ENCODE results near the gene PCDHGB5. TPM values are rescaled to one million over a fixed set of nuclear protein-coding genes. Genes with fewer than 3 reads are reported as not detected.

The PCDHGB5 gene
- total RNA-seq, 1 experiment from 2014 or later = 3.2 TPM

- Mint-ChIP-seq H3K27ac (ENCODE audit: low read depth, unreplicated experiment) (no peak overlapping the region), H3K4me1 (ENCODE audit: insufficient read depth, unreplicated experiment) (no peaks in the 10 kb centered on the region), H3K36me3 (ENCODE audit: insufficient read depth, unreplicated experiment) (peaks cover 4% of the 10 kb centered on the region), H3K4me3 (ENCODE audit: unreplicated experiment) (no peak overlapping the region), H3K27me3 (ENCODE audit: insufficient read depth, unreplicated experiment) (no peaks in the 10 kb centered on the region), H3K9me3 (ENCODE audit: unreplicated experiment) (peaks cover 20% of the 10 kb centered on the region)
- POLR2A ChIA-PET = interaction anchor here (0.7 kb wide), 1 partner anchor 9 kb away, joined by 3 read pairs; the partner anchor contains the start of gene PCDHGA12
- CTCF ChIA-PET = interaction anchor here (0.6 to 1.5 kb wide), 7 partner anchors 9 to 520 kb away, joined by 3 to 5 read pairs (median 3); partner anchors contain the start of genes PCDHGA12 and PCDHGB7
- no peak for DNase-seq (ENCODE audit: unreplicated experiment)
- BruUV-seq (replicated peaks) = no TSS peak
- TF ChIP-seq, protein P1, sequence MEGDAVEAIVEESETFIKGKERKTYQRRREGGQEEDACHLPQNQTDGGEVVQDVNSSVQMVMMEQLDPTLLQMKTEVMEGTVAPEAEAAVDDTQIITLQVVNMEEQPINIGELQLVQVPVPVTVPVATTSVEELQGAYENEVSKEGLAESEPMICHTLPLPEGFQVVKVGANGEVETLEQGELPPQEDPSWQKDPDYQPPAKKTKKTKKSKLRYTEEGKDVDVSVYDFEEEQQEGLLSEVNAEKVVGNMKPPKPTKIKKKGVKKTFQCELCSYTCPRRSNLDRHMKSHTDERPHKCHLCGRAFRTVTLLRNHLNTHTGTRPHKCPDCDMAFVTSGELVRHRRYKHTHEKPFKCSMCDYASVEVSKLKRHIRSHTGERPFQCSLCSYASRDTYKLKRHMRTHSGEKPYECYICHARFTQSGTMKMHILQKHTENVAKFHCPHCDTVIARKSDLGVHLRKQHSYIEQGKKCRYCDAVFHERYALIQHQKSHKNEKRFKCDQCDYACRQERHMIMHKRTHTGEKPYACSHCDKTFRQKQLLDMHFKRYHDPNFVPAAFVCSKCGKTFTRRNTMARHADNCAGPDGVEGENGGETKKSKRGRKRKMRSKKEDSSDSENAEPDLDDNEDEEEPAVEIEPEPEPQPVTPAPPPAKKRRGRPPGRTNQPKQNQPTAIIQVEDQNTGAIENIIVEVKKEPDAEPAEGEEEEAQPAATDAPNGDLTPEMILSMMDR (IDR thresholded peaks at IDR 0.05; ENCODE audit: unreplicated experiment) = no peak
- intact Hi-C loops (cut with micrococcal nuclease) = no loop called here
Observed at GRCh38 chr5:141439411-141440141, 41.8 kb downstream of the PCDHGB5 start.

- intact Hi-C loops (cut with micrococcal nuclease) = no loop called here
- Mint-ChIP-seq H3K4me3 (ENCODE audit: unreplicated experiment) (no peak overlapping the region), H3K27me3 (ENCODE audit: insufficient read depth, unreplicated experiment) (no peaks in the 10 kb centered on the region), H3K4me1 (ENCODE audit: insufficient read depth, unreplicated experiment) (no peaks in the 10 kb centered on the region), H3K27ac (ENCODE audit: low read depth, unreplicated experiment) (no peak overlapping the region), H3K36me3 (ENCODE audit: insufficient read depth, unreplicated experiment) (peaks cover 4% of the 10 kb centered on the region), H3K9me3 (ENCODE audit: unreplicated experiment) (peaks cover 14% of the 10 kb centered on the region)
- TF ChIP-seq, protein P1 (IDR thresholded peaks at IDR 0.05; ENCODE audit: unreplicated experiment) = no peak
- no TSS peak for BruUV-seq (replicated peaks)
- CTCF ChIA-PET = interaction anchor here (0.5 to 0.8 kb wide), 5 partner anchors 23 to 161 kb away, joined by 3 to 4 read pairs (median 3); partner anchors contain the start of gene PCDHGB7
- POLR2A ChIA-PET = interaction anchor here (0.7 kb wide), 1 partner anchor 10 kb away, joined by 3 read pairs; the partner anchor contains the start of gene PCDHGA12
- DNase-seq (ENCODE audit: unreplicated experiment) = no peak
Observed at GRCh38 chr5:141440341-141440740, 42.6 kb downstream of the PCDHGB5 start.

DNA sequence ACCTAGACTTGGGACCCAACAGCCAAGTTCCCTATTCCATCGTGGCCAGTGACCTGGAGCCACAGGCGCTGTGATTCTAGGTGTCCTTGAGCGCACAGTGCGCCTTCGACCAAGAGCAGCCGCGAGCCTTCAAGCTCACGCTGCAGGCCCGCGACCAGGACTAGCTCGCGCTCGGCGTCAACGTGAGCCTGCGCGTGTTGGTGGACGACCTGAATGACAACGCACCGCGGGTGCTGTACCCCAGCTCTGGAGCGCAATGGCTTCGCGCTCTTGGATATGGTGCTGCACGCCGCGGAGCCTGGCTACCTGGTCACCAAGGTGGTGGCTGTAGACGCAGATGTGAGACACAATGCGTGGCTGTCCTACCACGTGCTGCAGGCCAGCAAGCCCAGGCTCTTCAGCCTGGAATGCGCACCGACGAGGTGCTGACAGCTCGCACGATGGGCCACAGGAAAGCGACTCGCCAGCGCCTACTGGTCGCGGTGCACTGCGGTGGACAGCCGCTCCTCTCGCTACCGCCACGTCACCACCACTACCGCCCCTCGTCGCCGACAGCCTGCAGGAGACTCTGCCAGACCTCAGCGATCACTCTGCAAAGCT is 43.9 kb downstream of the PCDHGB5 start:
- BruUV-seq (replicated peaks) = no TSS peak
- intact Hi-C loops (cut with micrococcal nuclease) = no loop called here
- POLR2A ChIA-PET = interaction anchor here (0.7 kb wide), 1 partner anchor 17 kb away, joined by 3 read pairs; no protein-coding TSS in a partner anchor
- H3K27ac Mint-ChIP-seq (ENCODE audit: low read depth, unreplicated experiment) = no peak overlapping the region
- no peaks in the 10 kb centered on the region for H3K27me3 Mint-ChIP-seq (ENCODE audit: insufficient read depth, unreplicated experiment)
- no peak for DNase-seq (ENCODE audit: unreplicated experiment)
- H3K4me3 Mint-ChIP-seq (ENCODE audit: unreplicated experiment) = no peak overlapping the region
- H3K4me1 Mint-ChIP-seq (ENCODE audit: insufficient read depth, unreplicated experiment) = no peaks in the 10 kb centered on the region
- CTCF ChIA-PET = interaction anchor here (1.2 kb wide), 1 partner anchor 16 kb away, joined by 3 read pairs; no protein-coding TSS in a partner anchor
- H3K9me3 Mint-ChIP-seq (ENCODE audit: unreplicated experiment) = peaks cover 23% of the 10 kb centered on the region
- TF ChIP-seq, protein P1 (IDR thresholded peaks at IDR 0.05; ENCODE audit: unreplicated experiment) = no peak
- H3K36me3 Mint-ChIP-seq (ENCODE audit: insufficient read depth, unreplicated experiment) = peaks cover 4% of the 10 kb centered on the region

Other genes with a start within 250 kb of the PCDHGB5 start
- 0.19 and 0.22 TPM in 2 replicates for gene PCDHB6, start 247.9 kb upstream of the PCDHGB5 start, total RNA-seq (2022)
- 0.28 and 0.29 TPM in 2 replicates for gene PCDHB7, start 225.3 kb upstream of the PCDHGB5 start, total RNA-seq (2022)
- 0.34 TPM in 1 of 2 replicates, not detected in the other for gene PCDHB8, start 220.2 kb upstream of the PCDHGB5 start, total RNA-seq (2022)
- 1.8 and 2.5 TPM in 2 replicates for gene PCDHB16, start 215.6 kb upstream of the PCDHGB5 start, total RNA-seq (2022)
- 1.0 and 1.8 TPM in 2 replicates for gene PCDHB9, start 210.8 kb upstream of the PCDHGB5 start, total RNA-seq (2022)
- gene PCDHB10, start 205.6 kb upstream of the PCDHGB5 start, total RNA-seq (2022) = 1.2 and 1.4 TPM in 2 replicates
- 0.75 and 1.3 TPM in 2 replicates for gene PCDHB11, start 198.3 kb upstream of the PCDHGB5 start, total RNA-seq (2022)
- 1.6 and 2.3 TPM in 2 replicates for gene PCDHB12, start 189.2 kb upstream of the PCDHGB5 start, total RNA-seq (2022)
- gene PCDHB13, start 184.0 kb upstream of the PCDHGB5 start, total RNA-seq (2022) = 3.5 and 4.7 TPM in 2 replicates
- 4.7 and 6.2 TPM in 2 replicates for gene PCDHB14, start 174.6 kb upstream of the PCDHGB5 start, total RNA-seq (2022)
- 0.91 and 1.2 TPM in 2 replicates for gene PCDHB15, start 152.6 kb upstream of the PCDHGB5 start, total RNA-seq (2022)
- gene SLC25A2, start 93.9 kb upstream of the PCDHGB5 start, total RNA-seq (2022) = 0.37 and 0.79 TPM in 2 replicates
- gene TAF7, start 77.2 kb upstream of the PCDHGB5 start, total RNA-seq (2022) = 81.3 and 94.9 TPM in 2 replicates
- gene PCDHGA1, start 67.4 kb upstream of the PCDHGB5 start, total RNA-seq (2022) = 0.20 and 0.35 TPM in 2 replicates
- 0.32 and 0.33 TPM in 2 replicates for gene PCDHGA2, start 59.2 kb upstream of the PCDHGB5 start, total RNA-seq (2022)
- gene PCDHGA3, start 54.1 kb upstream of the PCDHGB5 start, total RNA-seq (2022) = 0.07 and 0.25 TPM in 2 replicates
- gene PCDHGB1, start 47.8 kb upstream of the PCDHGB5 start, total RNA-seq (2022) = 0.19 and 0.59 TPM in 2 replicates
- gene PCDHGA4, start 42.9 kb upstream of the PCDHGB5 start, total RNA-seq (2022) = 0.26 and 0.44 TPM in 2 replicates
- 0.61 and 0.88 TPM in 2 replicates for gene PCDHGB2, start 38.0 kb upstream of the PCDHGB5 start, total RNA-seq (2022)
- 0.25 and 0.42 TPM in 2 replicates for gene PCDHGA5, start 33.8 kb upstream of the PCDHGB5 start, total RNA-seq (2022)
- gene PCDHGB3, start 27.7 kb upstream of the PCDHGB5 start, total RNA-seq (2022) = 0.33 and 0.56 TPM in 2 replicates
- 0.44 and 0.49 TPM in 2 replicates for gene PCDHGA6, start 24.1 kb upstream of the PCDHGB5 start, total RNA-seq (2022)
- gene PCDHGA7, start 15.2 kb upstream of the PCDHGB5 start, total RNA-seq (2022) = 0.56 and 0.86 TPM in 2 replicates
- gene PCDHGB4, start 10.2 kb upstream of the PCDHGB5 start, total RNA-seq (2022) = 0.49 and 0.79 TPM in 2 replicates
- gene PCDHGA8, start 5.3 kb upstream of the PCDHGB5 start, total RNA-seq (2022) = 0.28 and 0.56 TPM in 2 replicates
- gene PCDHGA9, start 4.8 kb downstream of the PCDHGB5 start, total RNA-seq (2022) = 0.89 and 1.3 TPM in 2 replicates
- 0.68 and 1.4 TPM in 2 replicates for gene PCDHGB6, start 10.1 kb downstream of the PCDHGB5 start, total RNA-seq (2022)
- gene PCDHGA10, start 15.0 kb downstream of the PCDHGB5 start, total RNA-seq (2022) = 1.4 TPM in 2 replicates
- gene PCDHGB7, start 19.7 kb downstream of the PCDHGB5 start, total RNA-seq (2022) = 0.75 and 1.2 TPM in 2 replicates
- gene PCDHGA11, start 23.1 kb downstream of the PCDHGB5 start, total RNA-seq (2022) = 0.30 and 0.76 TPM in 2 replicates
- gene PCDHGA12, start 32.6 kb downstream of the PCDHGB5 start, total RNA-seq (2022) = 0.79 and 0.91 TPM in 2 replicates
- 17.3 and 31.7 TPM in 2 replicates for gene PCDHGC3, start 78.0 kb downstream of the PCDHGB5 start, total RNA-seq (2022)
- 0.40 and 1.7 TPM in 2 replicates for gene PCDHGC4, start 87.1 kb downstream of the PCDHGB5 start, total RNA-seq (2022)
- 0.61 and 0.69 TPM in 2 replicates for gene PCDHGC5, start 91.1 kb downstream of the PCDHGB5 start, total RNA-seq (2022)
- gene DIAPH1, start 221.1 kb downstream of the PCDHGB5 start, total RNA-seq (2022) = 203 and 228 TPM in 2 replicates
- 83.5 and 85.6 TPM in 2 replicates for gene HDAC3, start 238.9 kb downstream of the PCDHGB5 start, total RNA-seq (2022)
- gene RELL2, start 239.1 kb downstream of the PCDHGB5 start, total RNA-seq (2022) = 12.5 and 13.3 TPM in 2 replicates

Measured in MCF 10A (cell line).